Epithelial cell of proximal tubule (primary cell): Measurements from ENCODE around the gene DTX2. TPM values are rescaled to one million over a fixed set of nuclear protein-coding genes. Genes with fewer than 3 reads are reported as not detected.
"Not testable (repeated sequence)": the region's sequence is repeated elsewhere in the genome, so short reads cannot be mapped to it uniquely, and the experiment has no call there.

ENCODE experiments used
- DNase-seq: peaks from one replicate; pipeline ENCODE4 v3.0.0-alpha.2; 2011; ENCODE audit warnings: low read depth
- H3K4me3 ChIP-seq: 2 replicates; pipeline ENCODE4 v1.5.1; 2011; ENCODE audit warnings: low read depth, mild to moderate bottlenecking, low read length
- CTCF ChIP-seq: conservative IDR thresholded peaks from 2 replicates; pipeline ENCODE4 v1.5.1; 2012; ENCODE audit warnings: low read depth, mild to moderate bottlenecking, low read length
- total RNA-seq: library from RNA; depleted of rRNA; stranded (reverse); fragments of >200 nt; gene quantifications from 2 replicates; pipeline ENCODE4 v1.2.3, GENCODE V29; 2015

The DTX2 gene
- total RNA-seq, 1 donor from 2014 or later, result 11.5 TPM

- no peak for DNase-seq
- TF ChIP-seq CTCF, result no peak
Measured at GRCh38 chr7:76505168-76506080, 43.9 kb downstream of the DTX2 start.

GRCh38 chr7:76506081-76506440 is 44.6 kb downstream of the DTX2 start:
- DNase-seq, result no peak
- H3K4me3 ChIP-seq, result no peak overlapping the region
- TF ChIP-seq CTCF, result no peak

More at GRCh38 chr7:76505168-76506080, 43.9 kb downstream of the DTX2 start:
- H3K4me3 ChIP-seq, result no peak overlapping the region

- not testable (repeated sequence) for DNase-seq, H3K4me3 ChIP-seq
Measured at GRCh38 chr7:76506643-76507042, 45.1 kb downstream of the DTX2 start.

GRCh38 chr7:76507723-76508406 is 46.4 kb downstream of the DTX2 start:
- H3K4me3 ChIP-seq, result no peak overlapping the region
- no peak for TF ChIP-seq CTCF
- no peak for DNase-seq

GRCh38 chr7:76509931-76510877 is 48.7 kb downstream of the DTX2 start, which contains the start of gene UPK3B:
Gene UPK3B, plus strand, starts transcription at chr7:76510552. Its CDS starts 101 bp downstream, at chr7:76510653.
- no peak within 1 kb of the TSS for H3K4me3 ChIP-seq
- DNase-seq, result no peak
- no peak for TF ChIP-seq CTCF

- H3K4me3 ChIP-seq, DNase-seq: not testable (repeated sequence)
Measured at GRCh38 chr7:76511200-76511910, 49.8 kb downstream of the DTX2 start.

- H3K4me3 ChIP-seq, DNase-seq: not testable (repeated sequence)
Measured at GRCh38 chr7:76511911-76512885, 50.7 kb downstream of the DTX2 start.
